HG03175 (cell line): ENCODE data around the gene CDH15.
"Not testable (repeated sequence)": the region's sequence is repeated elsewhere in the genome, so short reads cannot be mapped to it uniquely, and the experiment has no call there.

ENCODE experiments used
- ATAC-seq: cut with Tn5 transposase; IDR thresholded peaks from one replicate; pipeline ENCODE4 v1.9.1; 2021; ENCODE audit warnings: mild to moderate bottlenecking, moderate library complexity; ENCODE audit not compliant: unreplicated experiment

The CDH15 gene

GRCh38 chr16:89185887-89186592 is 14.5 kb downstream of the CDH15 start:
- not testable (repeated sequence) for ATAC-seq

GRCh38 chr16:89186593-89187031 is 15.1 kb downstream of the CDH15 start:
- not testable (repeated sequence) for ATAC-seq

- no peak for ATAC-seq
Observed at GRCh38 chr16:89187032-89187769, 15.7 kb downstream of the CDH15 start.

GRCh38 chr16:89187770-89188392 is 16.3 kb downstream of the CDH15 start:
- no peak for ATAC-seq

GRCh38 chr16:89188471-89189357 is 17.2 kb downstream of the CDH15 start:
- not testable (repeated sequence) for ATAC-seq

- no peak for ATAC-seq
Observed at GRCh38 chr16:89189358-89190025, 17.9 kb downstream of the CDH15 start.

- ATAC-seq, result no peak
Observed at GRCh38 chr16:89190150-89190958, 18.8 kb downstream of the CDH15 start.

GRCh38 chr16:89191033-89191900 is 19.7 kb downstream of the CDH15 start:
- ATAC-seq, result no peak

- no peak for ATAC-seq
Observed at GRCh38 chr16:89191901-89192185, 20.3 kb downstream of the CDH15 start.

- not testable (repeated sequence) for ATAC-seq
Observed at GRCh38 chr16:89192186-89192955, 20.8 kb downstream of the CDH15 start.

GRCh38 chr16:89192956-89193575 is 21.5 kb downstream of the CDH15 start:
- no peak for ATAC-seq

GRCh38 chr16:89193576-89194293 is 22.2 kb downstream of the CDH15 start:
- no peak for ATAC-seq

GRCh38 chr16:89194340-89195311 is 23.1 kb downstream of the CDH15 start:
- no peak for ATAC-seq

GRCh38 chr16:89195521-89196171 is 24.1 kb downstream of the CDH15 start:
- no peak for ATAC-seq

GRCh38 chr16:89197033-89197632 is 25.6 kb downstream of the CDH15 start:
- ATAC-seq, result no peak
